GM23338 (cell line): ENCODE results near the gene ADGRD1. TPM values are rescaled to one million over a fixed set of nuclear protein-coding genes. Genes with fewer than 3 reads are reported as not detected.

ENCODE experiments used
- ATAC-seq: fragments of 200-7000 bp; cut with Tn5 transposase; 3 replicates; pipeline ENCODE4 v1.9.1; 2020
- DNase-seq: peaks from one replicate; pipeline ENCODE4 v3.0.0-alpha.2; 2015; ENCODE audit warnings: low spot score
- H2AFZ ChIP-seq: fragments of 200-600 bp; sonication (generic); 2 replicates; pipeline ENCODE4 v1.8.0; 2016; ENCODE audit warnings: antibody characterized with exemption, mild to moderate bottlenecking, moderate library complexity
- H3F3A ChIP-seq: fragments of 200-600 bp; sonication (generic); replicated peaks from 2 replicates; pipeline ENCODE4 v1.8.0; 2017; ENCODE audit warnings: antibody characterized with exemption, mixed run types, low read depth
- H3K27ac ChIP-seq: fragments of 200-600 bp; sonication (generic); 2 replicates; pipeline ENCODE4 v1.6.1; 2016; ENCODE audit warnings: low read depth
- H3K27me3 ChIP-seq: fragments of 200-600 bp; sonication (generic); 2 replicates; pipeline ENCODE4 v1.8.0; 2016; ENCODE audit warnings: mild to moderate bottlenecking, mixed run types, moderate library complexity; ENCODE audit not compliant: insufficient read depth
- H3K36me3 ChIP-seq: fragments of 200-600 bp; sonication (generic); 2 replicates; pipeline ENCODE4 v1.8.0; 2016; ENCODE audit warnings: mild to moderate bottlenecking; ENCODE audit not compliant: insufficient read depth
- H3K4me1 ChIP-seq: fragments of 200-600 bp; sonication (generic); 2 replicates; pipeline ENCODE4 v1.8.0; 2016; ENCODE audit warnings: mild to moderate bottlenecking, moderate library complexity; ENCODE audit not compliant: insufficient read depth
- H3K4me2 ChIP-seq: fragments of 200-600 bp; sonication (generic); 2 replicates; pipeline ENCODE4 v1.7.1; 2017; ENCODE audit warnings: mixed run types
- H3K4me3 ChIP-seq: fragments of 200-600 bp; sonication (generic); 2 replicates; pipeline ENCODE4 v1.6.1; 2016; ENCODE audit warnings: mixed run types
- H3K79me2 ChIP-seq: fragments of 200-600 bp; sonication (generic); replicated peaks from 2 replicates; pipeline ENCODE4 v1.8.0; 2017; ENCODE audit warnings: mild to moderate bottlenecking; ENCODE audit not compliant: insufficient read depth
- H3K9me2 ChIP-seq: fragments of 200-600 bp; sonication (generic); 2 replicates; pipeline ENCODE4 v1.8.0; 2017; ENCODE audit not compliant: insufficient read depth
- H4K20me1 ChIP-seq: fragments of 200-600 bp; sonication (generic); replicated peaks from 2 replicates; pipeline ENCODE4 v1.8.0; 2017; ENCODE audit warnings: mild to moderate bottlenecking; ENCODE audit not compliant: insufficient read depth
- H3K27ac Mint-ChIP-seq: 2 replicates; pipeline ENCODE4 v1.8.0; 2020; ENCODE audit warnings: inconsistent platforms, mild to moderate bottlenecking, moderate library complexity, mixed read lengths
- H3K27me3 Mint-ChIP-seq: 3 replicates; pipeline ENCODE4 v1.8.0; 2022; ENCODE audit warnings: low read depth, mild to moderate bottlenecking, moderate library complexity, mixed read lengths, inconsistent platforms; ENCODE audit not compliant: insufficient read depth, poor library complexity
- H3K36me3 Mint-ChIP-seq: 3 replicates; pipeline ENCODE4 v1.8.0; 2021; ENCODE audit warnings: low read depth, mild to moderate bottlenecking, inconsistent platforms, moderate library complexity, mixed read lengths
- H3K4me1 Mint-ChIP-seq: 3 replicates; pipeline ENCODE4 v1.8.0; 2020; ENCODE audit warnings: mild to moderate bottlenecking, inconsistent platforms, mixed read lengths
- H3K4me3 Mint-ChIP-seq: 3 replicates; pipeline ENCODE4 v1.8.0; 2021; ENCODE audit warnings: moderate library complexity, mild to moderate bottlenecking, inconsistent platforms, mixed read lengths
- H3K9me3 Mint-ChIP-seq: 3 replicates; pipeline ENCODE4 v1.8.0; 2020; ENCODE audit warnings: moderate library complexity, mild to moderate bottlenecking, inconsistent platforms, mixed read lengths
- CREB1 ChIP-seq: fragments of 250-450 bp; sonication (Bioruptor Pico); IDR thresholded peaks from 2 replicates; pipeline ENCODE4 v1.5.0; 2020; ENCODE audit warnings: low read depth, mild to moderate bottlenecking, moderate library complexity
- EZH2 ChIP-seq: fragments of 200-600 bp; sonication (generic); IDR thresholded peaks from one replicate; pipeline ENCODE4 v1.8.0; 2017; ENCODE audit warnings: antibody characterized with exemption, mild to moderate bottlenecking, low read depth; ENCODE audit not compliant: unreplicated experiment
- EZH2phosphoT487 ChIP-seq: fragments of 200-600 bp; sonication (generic); IDR thresholded peaks from one replicate; pipeline ENCODE4 v1.8.1; 2018; ENCODE audit warnings: antibody characterized with exemption; ENCODE audit not compliant: unreplicated experiment
- JUNB ChIP-seq: IDR thresholded peaks from one replicate; pipeline ENCODE4 v1.6.1; 2016; ENCODE audit warnings: antibody characterized with exemption; ENCODE audit not compliant: unreplicated experiment
- NANOG ChIP-seq: IDR thresholded peaks from 2 replicates; pipeline ENCODE4 v1.6.1; 2016; ENCODE audit warnings: antibody characterized with exemption, borderline replicate concordance
- POLR2AphosphoS5 ChIP-seq: IDR thresholded peaks from 2 replicates; pipeline ENCODE4 v1.6.1; 2016; ENCODE audit warnings: antibody characterized with exemption, low read depth
- STAT1 ChIP-seq: IDR thresholded peaks from one replicate; pipeline ENCODE4 v1.6.1; 2016; ENCODE audit warnings: antibody characterized with exemption; ENCODE audit not compliant: unreplicated experiment
- ZNF114 ChIP-seq: fragments of 250-450 bp; sonication (Bioruptor Pico); IDR thresholded peaks from 2 replicates; pipeline ENCODE4 v1.5.0; 2020; ENCODE audit warnings: mild to moderate bottlenecking, moderate library complexity
- ZNF331 ChIP-seq: fragments of 250-450 bp; sonication (Bioruptor Pico); IDR thresholded peaks from 2 replicates; pipeline ENCODE4 v1.5.0; 2020; ENCODE audit warnings: low read depth, mild to moderate bottlenecking, moderate library complexity
- polyA plus RNA-seq: library from polyadenylated mRNA; unstranded; fragments of >200 nt; fragmentation: Nextera tagmentation; extraction: Ambion mirVana; gene quantifications from 2 replicates; pipeline ENCODE4 v1.2.1, GENCODE V29; 2016
- total RNA-seq: library from RNA; depleted of rRNA; stranded (reverse); fragments of >200 nt; shearing (Covaris generic); gene quantifications from 2 replicates; pipeline ENCODE4 v1.2.3, GENCODE V29; 2014
- TF ChIP-seq, protein P1 (sequence below): IDR thresholded peaks from 2 replicates; pipeline ENCODE4 v1.6.1; 2016; ENCODE audit warnings: antibody characterized with exemption
- TF ChIP-seq, protein P2 (sequence below): fragments of 250-450 bp; sonication (Bioruptor Pico); IDR thresholded peaks from 2 replicates; pipeline ENCODE4 v1.5.0; 2020; ENCODE audit warnings: mild to moderate bottlenecking, moderate library complexity
- TF ChIP-seq, protein P3 (sequence below): IDR thresholded peaks from one replicate; pipeline ENCODE4 v1.6.1; 2018; ENCODE audit warnings: antibody characterized with exemption; ENCODE audit not compliant: unreplicated experiment
- TF ChIP-seq, protein P4 (sequence below), 2 experiments: fragments of 200-600 bp in 1 of 2; sonication (generic) in 1 of 2; conservative IDR thresholded peaks; 2 replicates each; pipeline versions ENCODE4 v1.5.1 to v1.6.1; 2016 to 2017; ENCODE audit warnings: antibody characterized with exemption in 2 of 2, low read depth in 2 of 2, mild to moderate bottlenecking in 2 of 2, moderate library complexity in 1 of 2

Gene ADGRD1
- total and polyA plus RNA-seq, 2 experiments from 2014 or later, result 1.4 TPM; not detected in 1

DNA sequence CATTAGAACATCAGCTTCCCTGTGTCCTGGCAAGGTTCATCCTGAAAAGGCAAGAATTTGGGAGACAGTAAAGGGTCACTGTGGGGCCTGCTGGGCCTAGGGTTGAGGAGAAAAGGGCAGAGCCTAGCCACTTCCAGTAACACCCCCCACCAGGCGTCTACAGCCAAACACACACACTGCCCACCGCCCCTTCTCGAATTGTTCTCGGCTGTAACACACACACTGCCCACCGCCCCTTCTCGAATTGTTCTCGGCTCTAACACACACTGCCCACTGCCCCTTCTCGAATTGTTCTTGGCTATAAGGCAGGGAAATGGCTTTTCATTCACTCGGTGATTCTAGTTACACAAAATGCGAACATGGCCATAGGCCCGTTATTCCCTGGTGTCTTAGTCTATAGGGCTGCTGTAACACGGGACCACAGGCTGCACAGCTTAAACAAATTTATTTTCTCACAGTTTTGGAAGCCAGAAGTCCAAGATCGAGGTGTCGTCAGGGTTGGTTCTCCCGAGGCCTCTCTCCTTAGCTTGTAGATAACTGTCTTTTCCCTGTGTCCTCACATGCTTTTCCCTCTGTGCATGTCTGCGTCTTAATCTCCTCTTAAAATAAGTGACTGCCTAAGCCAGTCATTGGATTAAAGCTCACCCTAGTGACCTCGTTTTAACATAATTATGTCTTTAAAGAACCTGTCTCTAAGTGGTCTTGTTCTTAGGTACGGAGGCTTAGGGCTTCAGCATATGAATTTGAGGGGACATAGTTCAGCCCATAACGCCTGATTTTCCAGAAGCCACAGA lies 171.0 kb downstream of the ADGRD1 start:
- Histone ChIP-seq H4K20me1 (no peaks in the 10 kb centered on the region), H3K9me2 (no peaks in the 10 kb centered on the region; the same call in 1 of the 2 replicates), H3K27me3 (no peaks in the 10 kb centered on the region), H3K27ac (no peak overlapping the region), H3K4me2 (no peak overlapping the region), H3F3A (no peaks in the 10 kb centered on the region), H3K79me2 (no peaks in the 10 kb centered on the region), H3K4me1 (no peaks in the 10 kb centered on the region), H2AFZ (no peak overlapping the region), H3K36me3 (no peaks in the 10 kb centered on the region), H3K4me3 (no peak overlapping the region)
- H3K4me3 Mint-ChIP-seq, result no peak overlapping the region
- TF ChIP-seq EZH2phosphoT487, result no peak
- TF ChIP-seq CREB1, result no peak
- TF ChIP-seq, protein P1, sequence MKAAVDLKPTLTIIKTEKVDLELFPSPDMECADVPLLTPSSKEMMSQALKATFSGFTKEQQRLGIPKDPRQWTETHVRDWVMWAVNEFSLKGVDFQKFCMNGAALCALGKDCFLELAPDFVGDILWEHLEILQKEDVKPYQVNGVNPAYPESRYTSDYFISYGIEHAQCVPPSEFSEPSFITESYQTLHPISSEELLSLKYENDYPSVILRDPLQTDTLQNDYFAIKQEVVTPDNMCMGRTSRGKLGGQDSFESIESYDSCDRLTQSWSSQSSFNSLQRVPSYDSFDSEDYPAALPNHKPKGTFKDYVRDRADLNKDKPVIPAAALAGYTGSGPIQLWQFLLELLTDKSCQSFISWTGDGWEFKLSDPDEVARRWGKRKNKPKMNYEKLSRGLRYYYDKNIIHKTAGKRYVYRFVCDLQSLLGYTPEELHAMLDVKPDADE, result no peak
- TF ChIP-seq, protein P2, sequence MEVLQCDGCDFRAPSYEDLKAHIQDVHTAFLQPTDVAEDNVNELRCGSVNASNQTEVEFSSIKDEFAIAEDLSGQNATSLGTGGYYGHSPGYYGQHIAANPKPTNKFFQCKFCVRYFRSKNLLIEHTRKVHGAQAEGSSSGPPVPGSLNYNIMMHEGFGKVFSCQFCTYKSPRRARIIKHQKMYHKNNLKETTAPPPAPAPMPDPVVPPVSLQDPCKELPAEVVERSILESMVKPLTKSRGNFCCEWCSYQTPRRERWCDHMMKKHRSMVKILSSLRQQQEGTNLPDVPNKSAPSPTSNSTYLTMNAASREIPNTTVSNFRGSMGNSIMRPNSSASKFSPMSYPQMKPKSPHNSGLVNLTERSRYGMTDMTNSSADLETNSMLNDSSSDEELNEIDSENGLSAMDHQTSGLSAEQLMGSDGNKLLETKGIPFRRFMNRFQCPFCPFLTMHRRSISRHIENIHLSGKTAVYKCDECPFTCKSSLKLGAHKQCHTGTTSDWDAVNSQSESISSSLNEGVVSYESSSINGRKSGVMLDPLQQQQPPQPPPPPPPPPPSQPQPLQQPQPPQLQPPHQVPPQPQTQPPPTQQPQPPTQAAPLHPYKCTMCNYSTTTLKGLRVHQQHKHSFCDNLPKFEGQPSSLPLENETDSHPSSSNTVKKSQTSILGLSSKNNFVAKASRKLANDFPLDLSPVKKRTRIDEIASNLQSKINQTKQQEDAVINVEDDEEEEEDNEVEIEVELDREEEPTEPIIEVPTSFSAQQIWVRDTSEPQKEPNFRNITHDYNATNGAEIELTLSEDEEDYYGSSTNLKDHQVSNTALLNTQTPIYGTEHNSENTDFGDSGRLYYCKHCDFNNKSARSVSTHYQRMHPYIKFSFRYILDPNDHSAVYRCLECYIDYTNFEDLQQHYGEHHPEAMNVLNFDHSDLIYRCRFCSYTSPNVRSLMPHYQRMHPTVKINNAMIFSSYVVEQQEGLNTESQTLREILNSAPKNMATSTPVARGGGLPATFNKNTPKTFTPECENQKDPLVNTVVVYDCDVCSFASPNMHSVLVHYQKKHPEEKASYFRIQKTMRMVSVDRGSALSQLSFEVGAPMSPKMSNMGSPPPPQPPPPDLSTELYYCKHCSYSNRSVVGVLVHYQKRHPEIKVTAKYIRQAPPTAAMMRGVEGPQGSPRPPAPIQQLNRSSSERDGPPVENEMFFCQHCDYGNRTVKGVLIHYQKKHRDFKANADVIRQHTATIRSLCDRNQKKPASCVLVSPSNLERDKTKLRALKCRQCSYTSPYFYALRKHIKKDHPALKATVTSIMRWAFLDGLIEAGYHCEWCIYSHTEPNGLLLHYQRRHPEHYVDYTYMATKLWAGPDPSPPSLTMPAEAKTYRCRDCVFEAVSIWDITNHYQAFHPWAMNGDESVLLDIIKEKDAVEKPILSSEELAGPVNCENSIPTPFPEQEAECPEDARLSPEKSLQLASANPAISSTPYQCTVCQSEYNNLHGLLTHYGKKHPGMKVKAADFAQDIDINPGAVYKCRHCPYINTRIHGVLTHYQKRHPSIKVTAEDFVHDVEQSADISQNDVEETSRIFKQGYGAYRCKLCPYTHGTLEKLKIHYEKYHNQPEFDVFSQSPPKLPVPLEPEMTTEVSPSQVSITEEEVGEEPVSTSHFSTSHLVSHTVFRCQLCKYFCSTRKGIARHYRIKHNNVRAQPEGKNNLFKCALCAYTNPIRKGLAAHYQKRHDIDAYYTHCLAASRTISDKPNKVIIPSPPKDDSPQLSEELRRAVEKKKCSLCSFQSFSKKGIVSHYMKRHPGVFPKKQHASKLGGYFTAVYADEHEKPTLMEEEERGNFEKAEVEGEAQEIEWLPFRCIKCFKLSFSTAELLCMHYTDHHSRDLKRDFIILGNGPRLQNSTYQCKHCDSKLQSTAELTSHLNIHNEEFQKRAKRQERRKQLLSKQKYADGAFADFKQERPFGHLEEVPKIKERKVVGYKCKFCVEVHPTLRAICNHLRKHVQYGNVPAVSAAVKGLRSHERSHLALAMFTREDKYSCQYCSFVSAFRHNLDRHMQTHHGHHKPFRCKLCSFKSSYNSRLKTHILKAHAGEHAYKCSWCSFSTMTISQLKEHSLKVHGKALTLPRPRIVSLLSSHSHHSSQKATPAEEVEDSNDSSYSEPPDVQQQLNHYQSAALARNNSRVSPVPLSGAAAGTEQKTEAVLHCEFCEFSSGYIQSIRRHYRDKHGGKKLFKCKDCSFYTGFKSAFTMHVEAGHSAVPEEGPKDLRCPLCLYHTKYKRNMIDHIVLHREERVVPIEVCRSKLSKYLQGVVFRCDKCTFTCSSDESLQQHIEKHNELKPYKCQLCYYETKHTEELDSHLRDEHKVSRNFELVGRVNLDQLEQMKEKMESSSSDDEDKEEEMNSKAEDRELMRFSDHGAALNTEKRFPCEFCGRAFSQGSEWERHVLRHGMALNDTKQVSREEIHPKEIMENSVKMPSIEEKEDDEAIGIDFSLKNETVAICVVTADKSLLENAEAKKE (CRISPR knock-in tag), result no peak
- TF ChIP-seq EZH2, result no peak
- TF ChIP-seq ZNF331, result no peak
- TF ChIP-seq POLR2AphosphoS5, result no peak
- TF ChIP-seq, protein P3, sequence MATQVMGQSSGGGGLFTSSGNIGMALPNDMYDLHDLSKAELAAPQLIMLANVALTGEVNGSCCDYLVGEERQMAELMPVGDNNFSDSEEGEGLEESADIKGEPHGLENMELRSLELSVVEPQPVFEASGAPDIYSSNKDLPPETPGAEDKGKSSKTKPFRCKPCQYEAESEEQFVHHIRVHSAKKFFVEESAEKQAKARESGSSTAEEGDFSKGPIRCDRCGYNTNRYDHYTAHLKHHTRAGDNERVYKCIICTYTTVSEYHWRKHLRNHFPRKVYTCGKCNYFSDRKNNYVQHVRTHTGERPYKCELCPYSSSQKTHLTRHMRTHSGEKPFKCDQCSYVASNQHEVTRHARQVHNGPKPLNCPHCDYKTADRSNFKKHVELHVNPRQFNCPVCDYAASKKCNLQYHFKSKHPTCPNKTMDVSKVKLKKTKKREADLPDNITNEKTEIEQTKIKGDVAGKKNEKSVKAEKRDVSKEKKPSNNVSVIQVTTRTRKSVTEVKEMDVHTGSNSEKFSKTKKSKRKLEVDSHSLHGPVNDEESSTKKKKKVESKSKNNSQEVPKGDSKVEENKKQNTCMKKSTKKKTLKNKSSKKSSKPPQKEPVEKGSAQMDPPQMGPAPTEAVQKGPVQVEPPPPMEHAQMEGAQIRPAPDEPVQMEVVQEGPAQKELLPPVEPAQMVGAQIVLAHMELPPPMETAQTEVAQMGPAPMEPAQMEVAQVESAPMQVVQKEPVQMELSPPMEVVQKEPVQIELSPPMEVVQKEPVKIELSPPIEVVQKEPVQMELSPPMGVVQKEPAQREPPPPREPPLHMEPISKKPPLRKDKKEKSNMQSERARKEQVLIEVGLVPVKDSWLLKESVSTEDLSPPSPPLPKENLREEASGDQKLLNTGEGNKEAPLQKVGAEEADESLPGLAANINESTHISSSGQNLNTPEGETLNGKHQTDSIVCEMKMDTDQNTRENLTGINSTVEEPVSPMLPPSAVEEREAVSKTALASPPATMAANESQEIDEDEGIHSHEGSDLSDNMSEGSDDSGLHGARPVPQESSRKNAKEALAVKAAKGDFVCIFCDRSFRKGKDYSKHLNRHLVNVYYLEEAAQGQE, result no peak
- no peak for TF ChIP-seq ZNF114 (CRISPR knock-in tag)
- no peak for TF ChIP-seq STAT1
- no peak for TF ChIP-seq JUNB
- TF ChIP-seq NANOG, result no peak
- TF ChIP-seq, protein P4, sequence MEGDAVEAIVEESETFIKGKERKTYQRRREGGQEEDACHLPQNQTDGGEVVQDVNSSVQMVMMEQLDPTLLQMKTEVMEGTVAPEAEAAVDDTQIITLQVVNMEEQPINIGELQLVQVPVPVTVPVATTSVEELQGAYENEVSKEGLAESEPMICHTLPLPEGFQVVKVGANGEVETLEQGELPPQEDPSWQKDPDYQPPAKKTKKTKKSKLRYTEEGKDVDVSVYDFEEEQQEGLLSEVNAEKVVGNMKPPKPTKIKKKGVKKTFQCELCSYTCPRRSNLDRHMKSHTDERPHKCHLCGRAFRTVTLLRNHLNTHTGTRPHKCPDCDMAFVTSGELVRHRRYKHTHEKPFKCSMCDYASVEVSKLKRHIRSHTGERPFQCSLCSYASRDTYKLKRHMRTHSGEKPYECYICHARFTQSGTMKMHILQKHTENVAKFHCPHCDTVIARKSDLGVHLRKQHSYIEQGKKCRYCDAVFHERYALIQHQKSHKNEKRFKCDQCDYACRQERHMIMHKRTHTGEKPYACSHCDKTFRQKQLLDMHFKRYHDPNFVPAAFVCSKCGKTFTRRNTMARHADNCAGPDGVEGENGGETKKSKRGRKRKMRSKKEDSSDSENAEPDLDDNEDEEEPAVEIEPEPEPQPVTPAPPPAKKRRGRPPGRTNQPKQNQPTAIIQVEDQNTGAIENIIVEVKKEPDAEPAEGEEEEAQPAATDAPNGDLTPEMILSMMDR (conservative IDR thresholded peaks at IDR 0.05; ENCODE audit: low read depth in 2 of 2), result no peak
- DNase-seq (no peak), ATAC-seq (no peak)
- no peak overlapping the region for H3K27ac Mint-ChIP-seq
- no peaks in the 10 kb centered on the region for H3K36me3 Mint-ChIP-seq
- H3K27me3 Mint-ChIP-seq, result peaks cover 4% of the 10 kb centered on the region
- 0 out of 3 replicates have a peak, but pooled peaks cover 3% of the 10 kb centered on the region for H3K9me3 Mint-ChIP-seq
- no peaks in the 10 kb centered on the region for H3K4me1 Mint-ChIP-seq
